Right lobe of liver (tissue), 6 donors: Measurements from ENCODE around the gene WRNIP1. TPM values are rescaled to one million over a fixed set of nuclear protein-coding genes. Genes with fewer than 3 reads are reported as not detected.

Experiments used
- ATAC-seq, 4 donors: fragments of 200-7000 bp; cut with Tn5 transposase; one replicate each; pipeline ENCODE4 v1.9.1; 2020; ENCODE audit warnings: mild to moderate bottlenecking in 4 of 4, moderate library complexity in 4 of 4
- DNase-seq, 3 donors: peaks; one replicate each; pipeline ENCODE4 v3.0.0-alpha.2; 2020
- H3K27ac ChIP-seq, 3 donors: fragments of 200-600 bp; one replicate each; pipeline ENCODE4 v1.8.0; 2022
- H3K27me3 ChIP-seq, 2 donors: fragments of 200-600 bp; one replicate each; pipeline ENCODE4 v1.8.0; 2022
- H3K36me3 ChIP-seq, 4 donors: fragments of 200-600 bp; sonication (generic) in 1 of 4; one replicate each; pipeline versions ENCODE4 v1.5.1 to v1.8.0; 2017 to 2022; ENCODE audit warnings: control low read depth in 1 of 4
- H3K4me1 ChIP-seq, 4 donors: fragments of 200-600 bp; sonication (generic) in 1 of 4; one replicate each; pipeline versions ENCODE4 v1.5.1 to v1.8.0; 2017 to 2022; ENCODE audit warnings: control low read depth in 1 of 4
- H3K4me3 ChIP-seq, 3 donors: fragments of 200-600 bp; one replicate each; pipeline ENCODE4 v1.8.0; 2022
- H3K9me3 ChIP-seq, 4 donors: fragments of 200-600 bp; sonication (generic) in 1 of 4; one replicate each; pipeline versions ENCODE4 v1.5.1 to v1.8.0; 2017 to 2022; ENCODE audit warnings: control low read depth in 1 of 4
- POLR2A ChIP-seq: fragments of 450-650 bp; IDR thresholded peaks from one replicate; pipeline ENCODE4 v1.6.1; 2017; ENCODE audit warnings: antibody characterized with exemption, mild to moderate bottlenecking
- WGBS: methylation state at CpG from one replicate; pipeline ENCODE4 v1.1.6; 2018; ENCODE audit warnings: low coverage, low lambda C conversion rate; ENCODE audit not compliant: insufficient coverage; ENCODE audit errors: missing lambda C conversion rate; 5-methylcytosine and 5-hydroxymethylcytosine counted together
- intact Hi-C, 2 donors: fragments of 100-400 bp; cut with DNase I; formaldehyde crosslinking; loops; one replicate each; pipeline versions ENCODE4 v1.11.2 to v1.14.1; 2022
- total RNA-seq, 6 experiments: library from RNA; depleted of rRNA in 2 of 6; stranded (reverse); fragments of >200 nt in 2 of 6; fragmentation: NEBNext Ultra II Directional in 3 of 6; extraction: Animal tissue kit (Norgen Biotek cat#: 25700) in 3 of 6; gene quantifications; one replicate each; pipeline versions ENCODE4 v1.1.0 to v1.2.4, GENCODE V29; 2016 to 2023
- TF ChIP-seq, protein P1 (sequence below), 4 donors: fragments of 200-600 bp in 3 of 4; fragments of 450-650 bp in 1 of 4; IDR thresholded peaks; one replicate each; pipeline versions ENCODE4 v1.5.1 to v1.8.0; 2016 to 2022; ENCODE audit warnings: antibody characterized with exemption in 4 of 4, mild to moderate bottlenecking in 2 of 4
- donor health status: DM: no; HTN: yes; CAD: no.
- donor health status: DM: no; HTN: no; CAD: no.
- donor health status: DM: no; HTN: no; CAD: no.
- donor health status: DM: no; HTN: yes; CAD: no.
- donor health status: DM: no; HTN: yes; CAD: no.

Gene WRNIP1
- total RNA-seq, 6 experiments from 2014 or later: 15.8 to 36.8 (median 20.7) TPM

DNA sequence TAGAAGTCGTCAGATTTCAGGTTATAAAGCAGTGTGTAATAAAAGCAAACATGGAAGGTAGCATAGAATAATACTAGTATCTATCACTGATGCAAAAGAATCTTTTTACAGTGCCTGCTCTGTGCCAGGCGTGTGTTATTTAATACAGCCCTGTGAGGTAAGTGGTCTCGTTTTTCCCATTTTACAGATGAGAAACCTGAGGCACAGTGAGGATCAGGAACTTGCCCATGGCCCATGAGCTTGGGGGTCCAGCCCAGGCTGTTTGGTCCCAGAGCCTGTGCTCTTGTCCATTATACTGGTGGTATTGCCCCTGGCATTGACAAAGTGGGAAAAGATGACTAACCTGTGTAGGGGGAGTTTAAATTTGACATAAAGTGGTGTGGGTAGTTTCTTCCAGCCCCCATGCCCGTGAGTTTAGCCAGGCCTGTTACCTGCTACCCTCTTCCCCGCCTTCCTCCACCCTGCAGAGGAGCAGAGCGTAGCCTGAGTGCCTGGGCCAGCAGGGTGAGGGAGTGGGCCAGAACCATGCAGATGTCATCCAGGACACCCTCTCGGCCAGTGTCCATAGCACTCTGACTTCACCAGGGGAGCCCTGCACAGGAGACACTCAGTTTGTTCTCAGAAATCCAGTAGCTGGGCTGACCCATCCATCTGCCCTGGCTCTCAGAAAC lies 16.6 kb downstream of the WRNIP1 start:
- Histone ChIP-seq H3K27ac (no peak overlapping the region), H3K4me1 (no peaks in the 10 kb centered on the region), H3K4me3 (no peak overlapping the region), H3K27me3 (no peaks in the 10 kb centered on the region), H3K36me3 (peaks cover 0 to 36% (median 5%) of the 10 kb centered on the region in 4 donors), H3K9me3 (no peaks in the 10 kb centered on the region)
- ATAC-seq: no peak
- intact Hi-C loops: no loop called here
- no peak for DNase-seq
- TF ChIP-seq, protein P1, sequence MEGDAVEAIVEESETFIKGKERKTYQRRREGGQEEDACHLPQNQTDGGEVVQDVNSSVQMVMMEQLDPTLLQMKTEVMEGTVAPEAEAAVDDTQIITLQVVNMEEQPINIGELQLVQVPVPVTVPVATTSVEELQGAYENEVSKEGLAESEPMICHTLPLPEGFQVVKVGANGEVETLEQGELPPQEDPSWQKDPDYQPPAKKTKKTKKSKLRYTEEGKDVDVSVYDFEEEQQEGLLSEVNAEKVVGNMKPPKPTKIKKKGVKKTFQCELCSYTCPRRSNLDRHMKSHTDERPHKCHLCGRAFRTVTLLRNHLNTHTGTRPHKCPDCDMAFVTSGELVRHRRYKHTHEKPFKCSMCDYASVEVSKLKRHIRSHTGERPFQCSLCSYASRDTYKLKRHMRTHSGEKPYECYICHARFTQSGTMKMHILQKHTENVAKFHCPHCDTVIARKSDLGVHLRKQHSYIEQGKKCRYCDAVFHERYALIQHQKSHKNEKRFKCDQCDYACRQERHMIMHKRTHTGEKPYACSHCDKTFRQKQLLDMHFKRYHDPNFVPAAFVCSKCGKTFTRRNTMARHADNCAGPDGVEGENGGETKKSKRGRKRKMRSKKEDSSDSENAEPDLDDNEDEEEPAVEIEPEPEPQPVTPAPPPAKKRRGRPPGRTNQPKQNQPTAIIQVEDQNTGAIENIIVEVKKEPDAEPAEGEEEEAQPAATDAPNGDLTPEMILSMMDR (IDR thresholded peaks at IDR 0.05): no peak
- TF ChIP-seq POLR2A: no peak
- WGBS: 86% methylated on average over 7 of the region's 7 CpGs

DNA sequence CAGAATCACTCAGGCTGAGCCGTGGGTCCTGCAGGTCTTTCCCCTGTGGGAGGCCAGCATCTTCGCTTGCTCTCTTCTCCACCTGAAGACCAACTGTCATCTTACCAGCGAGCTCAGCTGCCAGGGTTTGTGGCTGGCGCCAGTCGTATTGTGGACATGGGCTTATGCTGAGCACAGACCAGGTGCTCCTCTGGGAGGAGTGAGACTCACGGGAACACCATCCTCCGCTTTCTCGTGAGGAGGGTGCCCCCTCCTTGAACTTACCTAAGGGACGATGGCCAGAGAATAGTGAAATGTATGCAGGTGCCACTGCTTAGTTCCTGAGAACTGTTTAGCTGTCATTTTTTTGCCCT lies 17.1 kb downstream of the WRNIP1 start:
- intact Hi-C loops: no loop called here
- no peak overlapping the region for H3K27ac ChIP-seq

DNA sequence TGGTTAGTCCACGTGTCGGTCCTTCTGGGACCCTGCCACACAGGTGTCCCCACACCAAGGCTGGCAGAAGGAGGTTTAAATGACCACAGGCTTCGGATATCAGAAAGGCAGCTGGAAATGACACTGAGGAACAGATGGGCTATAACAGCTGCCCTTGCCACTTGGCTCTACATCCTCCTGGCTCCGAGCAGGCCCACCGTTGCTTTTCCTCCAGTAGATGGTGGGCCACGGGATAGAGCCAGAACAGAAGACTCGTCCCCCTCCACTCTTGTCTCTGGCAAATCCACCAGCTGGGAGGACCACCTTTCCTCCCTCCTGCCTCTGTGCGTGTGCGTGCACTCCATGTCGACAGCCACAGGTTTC lies 17.6 kb downstream of the WRNIP1 start:
- intact Hi-C loops: no loop called here
- no peak overlapping the region for H3K4me3 ChIP-seq
- no peak overlapping the region for H3K27ac ChIP-seq
- 75% methylated on average over 6 of the region's 10 CpGs for WGBS
- H3K27me3 ChIP-seq: no peaks in the 10 kb centered on the region
- no peak for ATAC-seq
- peaks cover 0 to 36% (median 5%) of the 10 kb centered on the region in 4 donors for H3K36me3 ChIP-seq
- no peaks in the 10 kb centered on the region for H3K9me3 ChIP-seq
- H3K4me1 ChIP-seq: no peaks in the 10 kb centered on the region
- TF ChIP-seq POLR2A: no peak
- TF ChIP-seq, protein P1 (IDR thresholded peaks at IDR 0.05): no peak
- DNase-seq: no peak

More for the DNA sequence above, 17.1 kb downstream of the WRNIP1 start:
- Histone ChIP-seq H3K4me3 (no peak overlapping the region), H3K27me3 (no peaks in the 10 kb centered on the region), H3K9me3 (no peaks in the 10 kb centered on the region), H3K4me1 (no peaks in the 10 kb centered on the region), H3K36me3 (peaks cover 0 to 36% (median 5%) of the 10 kb centered on the region in 4 donors)
- no peak for ATAC-seq
- 89% methylated on average over 5 of the region's 9 CpGs for WGBS
- TF ChIP-seq, protein P1 (IDR thresholded peaks at IDR 0.05): no peak
- no peak for TF ChIP-seq POLR2A
- no peak for DNase-seq

DNA sequence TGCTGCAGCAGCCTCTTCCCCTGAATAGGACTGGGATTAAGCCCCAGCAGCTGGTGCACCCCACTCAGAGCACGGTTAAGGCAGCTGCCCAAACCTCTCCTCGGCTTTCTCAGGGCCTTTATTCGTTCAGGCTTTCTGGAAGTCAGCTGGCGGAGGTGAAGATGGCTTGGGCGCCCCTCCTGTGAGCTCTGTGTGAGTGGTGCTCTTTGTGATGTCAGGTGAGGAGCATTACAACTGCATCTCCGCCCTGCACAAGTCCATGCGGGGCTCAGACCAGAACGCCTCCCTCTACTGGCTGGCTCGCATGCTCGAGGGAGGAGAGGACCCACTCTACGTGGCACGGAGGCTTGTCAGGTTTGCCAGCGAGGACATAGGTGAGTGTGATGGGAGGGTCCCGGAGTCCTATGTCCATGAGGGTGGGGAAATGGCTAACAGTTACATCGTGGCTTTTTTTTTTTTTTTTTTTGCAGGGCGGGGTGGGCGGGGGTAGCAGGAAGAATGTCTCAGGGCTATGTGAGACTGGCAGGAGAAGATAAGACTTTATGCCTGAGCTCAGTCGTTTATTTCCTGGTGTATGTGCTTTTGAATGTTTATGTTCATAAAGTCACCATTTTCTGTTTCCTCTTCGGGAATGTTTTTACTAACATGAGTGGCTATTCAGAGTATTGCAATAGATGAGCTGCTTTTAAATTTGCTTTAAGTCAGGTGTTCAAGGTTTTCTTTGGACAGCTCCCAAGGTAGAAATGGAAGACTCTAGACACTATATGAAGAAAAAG lies 18.2 kb downstream of the WRNIP1 start:
- no peaks in the 10 kb centered on the region for H3K4me1 ChIP-seq
- no peak overlapping the region for H3K4me3 ChIP-seq
- intact Hi-C loops: no loop called here
- DNase-seq (no peak), ATAC-seq (peak in 2 of 4 donors; percentile 10 to 18)
- no peak for TF ChIP-seq POLR2A
- TF ChIP-seq, protein P1 (IDR thresholded peaks at IDR 0.05): no peak
- H3K36me3 ChIP-seq: peaks cover 0 to 36% (median 5%) of the 10 kb centered on the region in 4 donors
- H3K9me3 ChIP-seq: no peaks in the 10 kb centered on the region
- 68% methylated on average over 13 of the region's 19 CpGs for WGBS
- H3K27ac ChIP-seq: no peak overlapping the region
- H3K27me3 ChIP-seq: no peaks in the 10 kb centered on the region
